GM21717 (cell line): Measurements from ENCODE around the gene AGAP9.
"Not testable (repeated sequence)": the region's sequence is repeated elsewhere in the genome, so short reads cannot be mapped to it uniquely, and the experiment has no call there.

Source experiments
- ATAC-seq: cut with Tn5 transposase; IDR thresholded peaks from one replicate; pipeline ENCODE4 v1.9.1; 2021; ENCODE audit warnings: mild to moderate bottlenecking, moderate library complexity; ENCODE audit not compliant: unreplicated experiment

AGAP9 gene

GRCh38 chr10:47489630-47490029, 33.8 kb downstream of the AGAP9 start:
- not testable (repeated sequence) for ATAC-seq

GRCh38 chr10:47485943-47486342, 37.5 kb downstream of the AGAP9 start:
- ATAC-seq: not testable (repeated sequence)

GRCh38 chr10:47484786-47485185, 38.7 kb downstream of the AGAP9 start:
- ATAC-seq: not testable (repeated sequence)

GRCh38 chr10:47483923-47484322, 39.5 kb downstream of the AGAP9 start, which contains the start of gene ANXA8:
Gene ANXA8, minus strand, starts transcription at chr10:47484115. Its CDS starts 182 bp downstream, at chr10:47483933.
- ATAC-seq: not testable (repeated sequence)

- not testable (repeated sequence) for ATAC-seq
These were observed 41.1 kb downstream of the AGAP9 start for GRCh38 chr10:47482367-47482766.

- not testable (repeated sequence) for ATAC-seq
These were observed 41.7 kb downstream of the AGAP9 start for GRCh38 chr10:47481768-47482181.

- not testable (repeated sequence) for ATAC-seq
These were observed 42.2 kb downstream of the AGAP9 start for GRCh38 chr10:47481182-47481766.

- not testable (repeated sequence) for ATAC-seq
These were observed 43.3 kb downstream of the AGAP9 start for GRCh38 chr10:47480133-47480532.

- not testable (repeated sequence) for ATAC-seq
These were observed 45.3 kb downstream of the AGAP9 start for GRCh38 chr10:47478114-47478513.

GRCh38 chr10:47477078-47477477, 46.4 kb downstream of the AGAP9 start:
- ATAC-seq: not testable (repeated sequence)

- ATAC-seq: not testable (repeated sequence)
These were observed 48.3 kb downstream of the AGAP9 start for GRCh38 chr10:47475101-47475500.

GRCh38 chr10:47473516-47473915, 49.9 kb downstream of the AGAP9 start:
- ATAC-seq: not testable (repeated sequence)

- peak; percentile 76 for ATAC-seq
These were observed 50.8 kb downstream of the AGAP9 start for GRCh38 chr10:47472647-47473046.

GRCh38 chr10:47472072-47472471, 51.4 kb downstream of the AGAP9 start:
- not testable (repeated sequence) for ATAC-seq

- not testable (repeated sequence) for ATAC-seq
These were observed 54.5 kb downstream of the AGAP9 start for GRCh38 chr10:47468731-47469528.

- not testable (repeated sequence) for ATAC-seq
These were observed 55.5 kb downstream of the AGAP9 start for GRCh38 chr10:47467957-47468356.

- ATAC-seq: not testable (repeated sequence)
These were observed 56.0 kb downstream of the AGAP9 start for GRCh38 chr10:47467458-47467857.

- ATAC-seq: not testable (repeated sequence)
These were observed 58.1 kb downstream of the AGAP9 start for GRCh38 chr10:47465216-47465917.

- ATAC-seq: not testable (repeated sequence)
These were observed 60.7 kb downstream of the AGAP9 start for GRCh38 chr10:47462577-47463358.

GRCh38 chr10:47461261-47461687, 62.2 kb downstream of the AGAP9 start:
- ATAC-seq: not testable (repeated sequence)
